Stimulated activated CD8-positive, alpha-beta memory T cell treated with anti-CD3 and anti-CD28 coated beads, Interleukin-15, amount 100 ng/mL, for 48 hours (primary cell): ENCODE results near the gene TANGO6.
"Not testable (repeated sequence)": the region's sequence is repeated elsewhere in the genome, so short reads cannot be mapped to it uniquely, and the experiment has no call there.

Experiments used
- DNase-seq, 2 donors: peaks; one replicate each; pipeline ENCODE4 v3.0.0-alpha.2; 2020; ENCODE audit warnings: low read depth in 2 of 2

Gene TANGO6

DNA sequence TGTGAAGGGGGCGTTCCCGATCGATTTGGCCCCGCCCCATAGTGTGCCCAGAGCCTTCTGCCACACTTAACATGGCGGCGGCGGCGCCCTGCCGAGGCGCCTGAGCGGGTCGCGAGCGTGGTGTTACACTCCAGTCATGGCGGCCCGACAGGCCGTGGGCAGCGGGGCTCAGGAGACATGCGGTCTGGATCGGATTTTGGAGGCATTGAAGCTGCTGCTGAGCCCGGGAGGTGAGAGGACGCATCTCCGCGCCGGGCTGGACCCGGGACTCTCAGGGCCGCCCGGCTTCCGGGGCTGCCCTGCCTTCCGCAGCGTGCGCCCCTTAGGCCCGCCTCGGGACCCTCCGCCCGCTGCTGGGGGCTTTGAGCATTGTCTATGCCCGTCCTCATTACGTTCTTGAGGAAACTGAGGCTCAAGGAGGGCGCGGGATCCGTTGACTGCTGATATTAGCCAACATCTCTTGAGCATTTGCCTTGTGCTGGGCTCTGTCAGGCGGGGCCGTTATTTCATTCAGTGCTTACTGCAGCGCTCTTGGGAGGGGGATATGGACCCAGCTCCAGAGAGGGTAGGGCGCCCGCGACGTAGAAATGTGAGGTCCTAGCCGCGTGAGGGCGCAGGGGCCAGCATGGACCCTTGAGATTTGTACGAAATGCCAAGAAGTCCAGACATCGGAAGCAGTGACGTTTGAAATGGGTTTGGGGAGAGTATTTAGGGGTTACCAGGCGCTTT lies at the start of gene TANGO6:
TSS of gene TANGO6 (plus strand) at position 50 of the 729 bp plus-strand sequence. CDS start at position 137, 87 bp downstream.
- DNase-seq: peak; percentile 84 to 89

DNA sequence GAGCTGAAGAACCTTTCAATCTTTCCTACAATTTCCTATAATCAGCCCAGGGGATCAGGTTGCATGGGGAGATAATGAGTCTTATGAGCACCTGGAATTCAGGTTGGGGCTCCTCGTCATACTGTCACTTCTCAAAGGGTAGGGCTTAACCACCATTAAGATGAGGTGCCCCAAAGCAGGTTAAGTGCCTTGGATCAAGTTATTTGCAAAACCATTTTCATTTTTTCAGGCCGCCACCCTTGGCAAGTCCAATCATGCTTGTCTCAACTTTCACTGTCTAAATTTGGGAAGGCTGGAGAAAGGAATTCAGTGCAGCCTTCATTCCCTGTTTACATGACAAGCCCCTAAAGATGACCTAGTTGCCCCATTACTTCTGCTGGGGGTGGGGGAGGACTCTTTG lies 44.9 kb upstream of the TANGO6 start:
- no peak for DNase-seq

DNA sequence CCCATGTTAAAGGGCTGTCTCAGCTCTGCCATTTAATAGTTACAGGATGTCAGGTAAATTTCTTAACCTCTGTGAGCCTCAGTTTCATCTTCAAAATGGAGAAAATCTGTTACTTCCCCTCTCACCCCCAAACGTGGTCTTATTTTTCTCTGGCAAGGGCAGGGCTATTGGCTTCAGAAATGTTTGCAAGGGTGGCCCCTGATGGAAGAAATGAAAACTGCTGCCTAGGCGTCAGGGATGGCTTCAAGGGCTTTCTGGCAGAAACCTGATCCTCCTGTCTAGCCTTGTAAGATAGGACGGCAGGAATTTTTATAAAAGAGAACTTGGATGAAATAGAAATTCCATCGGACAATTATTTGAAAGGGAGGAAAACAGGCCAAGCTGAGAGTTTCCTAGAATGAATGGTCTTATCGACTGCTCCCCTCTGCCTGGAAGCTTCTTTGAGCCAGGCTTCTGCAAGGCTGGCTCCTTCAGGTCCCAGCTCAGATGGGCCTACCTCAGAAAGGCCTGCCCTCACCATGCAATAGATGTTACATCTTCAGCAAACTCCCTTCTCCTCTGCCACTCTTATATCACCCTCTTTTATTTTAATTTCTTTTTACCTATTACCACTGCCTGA lies 43.0 kb upstream of the TANGO6 start:
- DNase-seq: peak in 1 of 2 donors; percentile 19

DNA sequence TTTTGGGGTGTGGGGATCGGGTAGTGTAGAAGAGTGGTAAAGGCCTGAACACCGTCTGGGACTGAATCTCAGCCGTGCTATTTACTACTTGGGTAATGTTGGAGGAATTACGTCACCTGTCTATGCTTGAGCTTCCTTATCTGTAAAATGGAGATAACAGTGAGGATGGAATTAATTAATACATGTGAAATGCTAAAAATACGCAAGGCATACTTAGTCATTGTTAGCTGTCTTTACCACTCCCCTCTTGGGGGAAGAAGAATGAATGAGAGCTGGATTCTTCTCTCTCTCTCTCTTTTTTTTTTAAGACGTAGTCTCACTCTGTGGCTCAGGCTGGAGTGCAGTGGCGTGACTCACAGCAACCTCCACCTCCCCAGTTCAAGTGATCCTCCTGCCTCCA lies 41.1 kb upstream of the TANGO6 start:
- no peak for DNase-seq

DNA sequence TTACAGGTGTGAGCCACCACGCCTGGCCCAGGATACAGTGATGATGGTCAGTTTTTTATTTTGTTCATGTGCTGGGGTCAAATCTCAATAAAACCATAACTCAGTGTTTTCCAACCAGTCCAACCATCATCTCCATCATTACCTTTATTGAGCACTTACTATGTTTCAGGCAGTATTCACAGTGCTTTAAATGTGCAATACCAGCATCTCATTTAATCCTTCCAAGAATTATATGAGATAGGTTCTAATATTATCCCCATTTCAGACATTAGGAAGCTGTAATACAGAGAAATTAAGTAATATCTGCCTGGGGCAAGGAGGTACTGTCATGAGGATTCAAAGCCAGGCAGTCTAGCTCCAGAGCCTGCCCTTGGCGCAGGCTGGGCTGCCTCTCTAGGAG lies 36.9 kb upstream of the TANGO6 start:
- DNase-seq: no peak

DNA sequence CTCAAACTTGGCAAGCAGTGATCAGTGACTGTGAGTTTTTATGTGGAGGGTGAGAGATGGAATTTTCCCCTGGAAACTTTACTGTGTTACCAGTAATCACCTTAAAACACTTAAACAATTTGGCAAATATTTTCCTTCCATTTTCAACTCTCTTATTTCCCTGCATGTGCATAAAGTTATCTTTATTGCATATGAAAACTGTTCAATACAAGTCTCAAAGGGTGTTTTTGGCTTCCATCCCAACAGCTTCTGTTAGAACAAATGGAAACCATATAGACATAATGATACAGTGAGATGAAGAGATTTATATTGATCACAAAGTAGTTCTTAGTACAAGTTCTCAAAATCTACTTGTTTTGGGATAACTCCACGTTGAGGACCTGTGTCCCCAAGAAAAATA lies 36.4 kb upstream of the TANGO6 start:
- no peak for DNase-seq

DNA sequence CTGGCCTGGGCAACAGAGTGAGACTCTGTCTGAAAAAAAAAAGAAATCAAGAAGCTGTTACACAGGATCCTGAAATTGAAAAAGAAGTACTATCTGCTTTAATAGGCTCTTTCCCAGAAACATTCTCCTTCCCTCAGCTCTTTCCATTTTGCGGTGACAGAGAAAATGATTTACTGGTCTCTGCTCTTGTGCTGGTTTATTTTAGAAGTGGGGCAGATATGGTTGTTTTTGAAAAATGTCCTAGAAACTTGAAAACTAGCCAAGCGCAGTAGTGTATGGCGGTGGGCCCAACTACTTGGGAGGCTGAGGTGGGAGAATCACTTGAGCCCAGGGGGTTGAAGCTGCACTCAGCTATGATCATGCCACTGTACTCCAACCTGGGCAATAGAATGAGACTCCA lies 28.8 kb upstream of the TANGO6 start:
- DNase-seq: no peak

DNA sequence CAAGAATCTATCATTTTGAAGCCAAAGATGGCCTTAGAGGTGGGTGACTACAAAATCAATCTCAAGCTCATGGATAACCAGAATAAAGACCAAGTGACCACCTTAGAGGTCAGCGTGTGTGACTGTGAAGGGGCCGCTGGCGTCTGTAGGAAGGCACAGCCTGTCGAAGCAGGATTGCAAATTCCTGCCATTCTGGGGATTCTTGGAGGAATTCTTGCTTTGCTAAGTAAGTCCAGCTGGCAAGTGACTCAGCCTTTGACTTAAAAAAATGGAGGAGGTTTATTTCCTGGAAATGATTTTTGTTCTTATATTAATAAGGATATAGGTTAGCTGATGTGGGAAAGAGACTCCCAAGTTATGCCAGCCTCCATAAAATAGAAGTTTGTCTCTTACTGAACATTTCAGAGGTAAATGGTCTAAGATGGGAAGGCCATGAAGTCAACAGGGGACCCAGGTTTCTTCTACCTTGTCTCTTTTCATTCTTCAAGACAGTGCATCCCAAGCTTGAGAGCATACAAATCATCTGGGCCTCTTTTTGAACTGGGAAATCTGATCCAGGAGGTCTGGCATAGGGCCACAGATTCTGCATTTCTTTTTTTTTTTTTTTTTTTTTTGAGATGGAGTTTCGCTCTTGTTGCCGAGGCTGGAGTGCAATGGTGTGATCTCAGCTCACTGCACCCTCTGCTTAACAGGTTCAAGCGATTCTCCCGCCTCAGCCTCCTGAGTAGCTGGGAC lies 19.8 kb upstream of the TANGO6 start:
- no peak for DNase-seq

DNA sequence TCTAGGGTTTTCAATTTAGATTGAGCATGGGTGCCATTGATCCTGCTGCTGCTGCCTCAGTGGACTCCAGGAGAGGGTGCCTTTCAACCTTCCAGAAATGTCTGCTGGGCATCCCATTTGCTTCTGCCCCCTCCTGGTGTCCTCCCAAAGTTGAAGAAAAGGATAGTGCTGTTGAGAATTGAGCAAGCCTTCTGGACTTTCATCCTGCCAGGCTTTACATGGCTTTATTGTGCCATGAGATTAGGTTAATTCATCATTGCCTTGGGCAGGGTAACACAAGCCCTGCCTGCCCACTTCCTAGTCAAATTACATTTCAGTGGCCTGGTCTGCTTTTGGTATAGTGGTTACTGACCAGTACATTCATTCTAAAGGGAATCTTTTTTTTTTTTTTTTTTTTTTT lies 17.9 kb upstream of the TANGO6 start:
- DNase-seq: no peak

DNA sequence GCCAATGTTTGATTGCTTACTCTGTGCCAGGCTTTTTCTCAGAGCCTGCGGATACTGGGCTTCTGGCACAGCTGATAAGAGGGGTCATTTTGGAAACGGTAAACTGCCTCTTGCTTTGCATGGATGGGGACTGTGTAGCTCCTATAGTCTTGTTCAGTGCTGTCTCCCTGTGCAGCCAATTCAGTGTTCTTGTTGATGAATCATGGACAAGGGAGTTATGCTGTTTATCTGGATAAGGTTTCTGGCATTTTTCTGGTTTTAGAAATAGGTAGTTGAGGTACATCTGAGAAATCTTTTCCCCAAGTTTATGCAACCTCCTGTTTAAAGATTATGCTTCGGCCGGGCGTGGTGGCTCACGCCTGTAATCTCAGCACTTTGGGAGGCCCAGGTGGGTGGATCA lies 16.7 kb upstream of the TANGO6 start:
- no peak for DNase-seq

DNA sequence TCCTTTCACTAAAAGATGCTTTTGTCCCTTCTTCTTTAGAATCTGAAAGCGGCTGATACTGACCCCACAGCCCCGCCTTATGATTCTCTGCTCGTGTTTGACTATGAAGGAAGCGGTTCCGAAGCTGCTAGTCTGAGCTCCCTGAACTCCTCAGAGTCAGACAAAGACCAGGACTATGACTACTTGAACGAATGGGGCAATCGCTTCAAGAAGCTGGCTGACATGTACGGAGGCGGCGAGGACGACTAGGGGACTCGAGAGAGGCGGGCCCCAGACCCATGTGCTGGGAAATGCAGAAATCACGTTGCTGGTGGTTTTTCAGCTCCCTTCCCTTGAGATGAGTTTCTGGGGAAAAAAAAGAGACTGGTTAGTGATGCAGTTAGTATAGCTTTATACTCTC lies 10.1 kb upstream of the TANGO6 start:
- DNase-seq: no peak

DNA sequence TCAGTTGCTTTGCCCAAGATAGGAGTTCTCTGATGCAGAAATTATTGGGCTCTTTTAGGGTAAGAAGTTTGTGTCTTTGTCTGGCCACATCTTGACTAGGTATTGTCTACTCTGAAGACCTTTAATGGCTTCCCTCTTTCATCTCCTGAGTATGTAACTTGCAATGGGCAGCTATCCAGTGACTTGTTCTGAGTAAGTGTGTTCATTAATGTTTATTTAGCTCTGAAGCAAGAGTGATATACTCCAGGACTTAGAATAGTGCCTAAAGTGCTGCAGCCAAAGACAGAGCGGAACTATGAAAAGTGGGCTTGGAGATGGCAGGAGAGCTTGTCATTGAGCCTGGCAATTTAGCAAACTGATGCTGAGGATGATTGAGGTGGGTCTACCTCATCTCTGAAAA lies 8.8 kb upstream of the TANGO6 start:
- no peak for DNase-seq

DNA sequence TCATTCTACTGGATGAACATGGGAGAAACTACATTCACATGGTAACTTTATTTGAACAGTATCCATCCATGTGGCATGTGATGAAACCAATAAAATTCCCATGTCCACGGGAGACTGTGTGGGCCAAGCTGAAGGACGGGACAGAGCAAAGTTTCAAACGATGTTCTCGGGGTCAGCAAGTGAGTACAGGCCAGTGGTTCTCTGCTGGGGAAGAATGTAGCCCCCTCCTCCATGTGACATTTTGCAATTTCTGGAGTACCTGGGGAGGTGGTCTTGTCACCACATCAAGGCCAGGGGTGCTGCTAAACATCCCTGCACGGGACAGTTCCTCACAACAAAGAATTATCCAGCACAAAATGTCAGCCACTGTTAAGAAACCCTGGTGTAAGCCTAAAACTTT lies 7.4 kb upstream of the TANGO6 start:
- no peak for DNase-seq

DNA sequence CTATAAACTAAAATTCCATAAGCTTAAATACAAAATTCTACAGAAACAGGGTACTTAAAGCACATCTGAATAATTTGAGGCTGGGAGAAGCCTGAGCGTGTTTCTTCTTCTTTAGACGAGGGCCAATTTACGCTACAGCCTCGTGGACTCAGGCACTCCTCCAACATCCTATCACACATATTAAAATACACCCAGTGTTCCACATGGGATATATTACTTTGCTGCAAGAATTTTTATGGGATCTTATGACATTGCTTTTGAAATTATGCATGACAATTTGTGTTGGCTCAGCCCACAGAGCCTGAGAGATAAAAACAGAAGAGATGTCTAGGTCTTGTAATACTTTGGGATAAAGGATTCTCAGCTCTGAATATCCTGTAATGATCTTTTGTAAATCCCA lies 3.5 kb upstream of the TANGO6 start:
- no peak for DNase-seq

DNA sequence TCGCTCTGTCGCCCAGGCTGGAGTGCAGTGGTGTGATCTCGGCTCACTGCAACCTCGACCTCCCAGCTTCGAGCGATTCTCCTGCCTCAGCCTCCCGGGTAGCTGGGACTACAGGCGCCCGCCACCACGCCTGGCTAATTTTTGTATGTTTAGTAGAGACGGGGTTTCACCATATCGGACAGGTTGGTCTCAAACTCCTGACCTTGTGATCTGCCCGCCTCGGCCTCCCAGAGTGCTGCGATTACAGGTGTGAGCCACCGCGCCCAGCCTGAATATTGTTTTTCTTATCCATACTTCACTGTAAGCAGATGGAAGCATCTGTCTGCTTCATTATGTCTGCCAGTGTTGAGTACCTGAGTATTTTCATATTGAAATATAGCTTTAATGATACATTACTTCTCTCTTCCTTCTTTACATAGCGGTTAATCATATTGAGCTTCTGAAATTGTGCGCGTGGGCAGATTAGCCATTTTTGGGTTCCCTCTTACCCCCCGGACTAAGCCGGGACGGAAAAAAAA lies 308 bp upstream of the TANGO6 start:
- DNase-seq: not testable (repeated sequence)

DNA sequence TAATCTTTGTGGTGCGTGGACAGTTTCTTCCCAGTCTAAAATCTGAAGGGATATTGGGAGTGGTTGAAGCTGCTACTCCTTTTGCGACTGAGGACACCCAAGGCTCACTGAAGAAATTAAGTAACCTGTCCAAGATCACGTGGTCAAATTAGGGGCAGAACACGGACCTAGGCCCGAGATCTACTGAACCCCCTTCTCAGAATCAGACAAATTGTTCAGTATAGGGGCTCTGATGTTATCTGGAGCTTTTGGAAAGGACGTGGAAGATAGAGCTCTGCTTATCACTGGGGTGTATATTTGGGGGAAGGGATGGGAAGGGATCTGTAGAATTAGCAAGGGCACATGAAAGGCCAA lies 857 bp downstream of the TANGO6 start:
- no peak for DNase-seq

DNA sequence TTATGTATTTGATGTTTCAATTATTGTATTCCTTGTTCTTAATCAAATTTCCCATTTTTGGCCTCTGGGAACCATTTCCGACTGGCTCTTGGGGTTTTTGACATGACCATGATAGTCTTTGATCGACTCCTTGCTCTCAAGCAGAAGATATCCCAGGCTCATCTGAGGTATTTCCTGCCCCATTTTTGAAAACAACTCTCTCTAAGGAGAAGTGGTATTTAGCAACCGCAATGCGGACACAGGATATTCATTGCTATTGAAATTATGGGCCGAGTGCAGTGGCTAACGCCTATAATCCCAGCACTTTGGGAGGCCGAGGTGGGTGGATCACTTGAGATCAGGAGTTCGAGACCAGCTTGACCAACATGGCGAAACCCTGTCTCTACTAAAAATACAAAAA lies 5.5 kb downstream of the TANGO6 start:
- no peak for DNase-seq

DNA sequence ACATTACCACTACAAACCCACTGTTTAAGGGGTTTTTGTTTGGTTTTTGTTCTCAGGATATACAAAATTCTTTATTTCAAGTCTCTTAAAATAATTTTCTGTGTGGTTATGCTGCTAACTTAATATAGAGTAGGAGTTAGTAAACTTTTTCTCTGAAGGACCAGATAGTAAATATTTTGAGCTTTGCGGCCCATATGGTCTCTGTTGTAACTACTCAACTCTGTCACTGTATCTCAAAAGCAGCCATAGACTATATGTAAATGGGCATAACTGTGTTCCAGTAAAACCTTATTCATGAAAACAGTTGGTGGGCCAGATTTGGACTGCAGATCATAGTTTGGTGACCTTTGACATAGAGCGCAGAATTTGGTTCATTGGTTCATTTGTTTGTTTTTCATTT lies 7.2 kb downstream of the TANGO6 start:
- no peak for DNase-seq

DNA sequence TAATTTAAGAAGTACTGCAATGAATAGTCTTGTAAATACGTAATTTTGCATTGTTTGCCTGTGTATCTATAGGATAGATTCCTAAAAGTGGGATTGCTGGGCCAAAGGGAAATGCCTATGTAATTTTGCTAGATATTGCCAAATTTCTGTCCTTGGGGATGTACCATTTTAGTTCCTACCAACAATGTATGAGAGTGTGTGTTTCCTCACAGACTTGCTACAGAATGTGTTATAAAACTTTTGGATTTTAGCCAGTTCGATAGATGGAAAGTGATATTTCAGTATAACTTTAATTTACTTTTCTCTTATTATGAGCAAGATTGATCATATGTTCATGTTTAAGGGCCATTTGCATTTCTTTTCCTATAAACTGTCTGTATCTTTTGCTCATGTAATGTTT lies 8.3 kb downstream of the TANGO6 start:
- DNase-seq: no peak

DNA sequence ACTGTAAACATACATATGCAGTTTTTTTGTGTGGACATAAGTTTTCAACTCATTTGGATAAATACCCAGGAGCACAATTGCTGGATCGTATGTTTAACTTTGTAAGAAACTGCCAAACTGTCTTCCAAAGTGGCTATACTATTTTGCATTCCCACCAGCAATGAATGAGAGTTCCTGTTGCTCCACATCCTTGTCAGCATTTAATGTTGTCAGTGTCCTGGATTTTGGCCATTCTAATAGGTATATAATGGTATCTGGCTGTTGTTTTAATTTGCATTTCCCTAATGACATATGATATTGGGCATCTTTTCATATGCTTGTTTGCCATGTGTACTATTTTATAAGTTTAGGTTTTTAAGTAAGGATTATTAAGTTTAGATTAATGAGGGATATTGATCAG lies 14.1 kb downstream of the TANGO6 start:
- DNase-seq: no peak

DNA sequence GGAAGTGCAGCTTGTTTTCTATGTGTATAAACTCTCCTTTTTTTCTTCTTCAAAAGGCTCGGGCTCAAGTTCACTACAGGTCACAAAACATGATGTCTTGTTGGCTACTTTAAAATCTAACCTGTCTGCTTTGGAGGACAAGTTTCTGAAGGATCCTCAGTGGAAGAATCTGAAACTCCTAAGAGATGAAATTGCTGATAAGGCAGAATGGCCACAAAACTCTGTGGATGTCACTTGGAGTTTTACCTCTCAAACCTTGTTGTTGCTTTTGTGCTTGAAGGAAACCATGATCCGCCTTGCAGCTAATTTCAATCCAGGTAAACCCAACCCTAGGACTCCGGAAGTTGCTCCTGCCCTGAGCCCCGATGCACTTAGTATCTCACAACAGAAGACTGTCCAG lies 16.5 kb downstream of the TANGO6 start:
- no peak for DNase-seq

DNA sequence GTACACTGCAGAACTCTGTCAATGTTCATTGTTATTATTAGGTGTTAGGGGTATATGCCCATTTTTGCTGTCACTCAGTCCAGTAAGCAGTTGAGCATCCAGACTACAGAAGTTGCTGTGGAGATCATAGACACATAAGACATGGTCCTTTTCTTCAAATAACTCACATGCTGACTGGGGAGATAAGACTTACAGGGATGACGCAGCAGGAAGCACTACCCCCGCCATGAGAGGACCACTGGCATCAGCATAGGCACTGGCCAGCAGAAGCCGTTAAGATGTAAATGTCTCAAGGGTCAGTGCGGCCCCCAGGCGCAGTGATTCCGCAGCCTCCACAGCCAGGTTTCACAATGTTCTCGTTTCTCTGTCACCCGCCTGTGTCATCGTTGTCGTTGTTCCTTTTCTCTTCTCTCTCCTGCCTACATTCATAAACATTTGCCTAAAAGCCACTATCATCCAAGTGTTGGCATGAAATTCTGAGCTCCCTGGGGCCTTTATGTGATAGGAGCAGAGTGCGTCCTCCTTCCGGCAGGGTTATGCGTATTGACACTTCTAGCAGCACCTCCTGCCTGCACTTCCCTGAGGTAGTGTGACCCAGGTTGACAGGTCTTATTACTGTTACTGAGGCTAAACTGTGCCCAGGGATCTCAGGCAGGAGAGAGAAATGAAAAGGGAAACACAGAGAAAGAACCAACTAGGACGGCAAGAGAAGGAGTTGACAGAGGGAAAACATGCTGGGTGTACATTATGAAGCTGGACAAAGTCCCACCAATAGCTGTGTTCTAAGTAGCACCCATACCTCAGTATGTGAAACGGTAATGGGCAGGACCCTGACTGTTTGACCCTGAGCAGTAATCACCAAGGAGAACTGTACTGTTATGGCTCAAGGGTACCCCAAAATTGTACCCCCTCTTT lies 17.9 kb downstream of the TANGO6 start:
- no peak for DNase-seq
